Stimulated activated CD8-positive, alpha-beta memory T cell treated with anti-CD3 and anti-CD28 coated beads, Interleukin-7, amount 100 ng/mL, for 48 hours (primary cell): ENCODE data around the gene CHCHD3.
"Not testable (repeated sequence)": the region's sequence is repeated elsewhere in the genome, so short reads cannot be mapped to it uniquely, and the experiment has no call there.

Source experiments
- DNase-seq, 2 donors: peaks; one replicate each; pipeline ENCODE4 v3.0.0-alpha.2; 2020; ENCODE audit warnings: low read depth in 1 of 2; ENCODE audit errors: extremely low read depth in 1 of 2

Gene CHCHD3

GRCh38 chr7:132965951-132966350, 115.9 kb downstream of the CHCHD3 start:
- DNase-seq, result no peak

DNA sequence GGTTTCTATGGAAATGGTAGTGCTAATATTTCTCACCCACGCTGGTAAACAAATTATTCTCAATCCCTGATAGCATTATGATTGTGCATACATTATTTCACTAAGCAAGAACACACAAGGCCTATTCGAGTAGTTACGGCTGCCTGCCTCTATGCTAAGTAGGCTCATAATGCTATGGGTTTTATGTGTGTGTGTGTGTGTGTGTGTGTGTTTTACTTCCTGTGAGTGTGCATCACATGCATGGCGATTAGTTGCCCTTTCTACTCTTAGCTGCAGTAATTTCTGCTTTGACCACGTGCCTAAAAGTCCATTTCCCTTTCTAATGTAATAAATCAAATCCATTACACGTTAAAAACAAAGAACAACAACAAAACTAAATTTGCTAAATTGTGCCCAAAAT, 117.0 kb downstream of the CHCHD3 start:
- no peak for DNase-seq

DNA sequence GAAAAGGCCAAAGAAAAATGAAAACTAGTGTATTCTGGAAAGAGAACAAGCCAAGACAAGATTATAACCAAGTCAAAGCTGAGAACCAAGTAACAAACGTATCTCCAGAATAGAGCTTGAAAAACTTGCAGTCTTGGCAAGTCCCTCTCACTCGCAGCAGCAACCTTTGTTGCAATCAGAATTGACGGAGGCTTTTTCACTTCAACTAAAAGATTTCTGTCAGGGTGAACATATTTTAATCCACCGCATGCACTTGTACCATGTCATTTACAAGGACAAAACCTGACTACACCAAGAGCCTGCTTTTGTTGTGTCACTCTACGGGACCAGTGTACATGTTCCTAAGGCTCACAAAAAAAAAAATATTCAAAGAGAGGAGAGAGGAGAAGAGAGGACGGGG, 122.0 kb downstream of the CHCHD3 start:
- no peak for DNase-seq

DNA sequence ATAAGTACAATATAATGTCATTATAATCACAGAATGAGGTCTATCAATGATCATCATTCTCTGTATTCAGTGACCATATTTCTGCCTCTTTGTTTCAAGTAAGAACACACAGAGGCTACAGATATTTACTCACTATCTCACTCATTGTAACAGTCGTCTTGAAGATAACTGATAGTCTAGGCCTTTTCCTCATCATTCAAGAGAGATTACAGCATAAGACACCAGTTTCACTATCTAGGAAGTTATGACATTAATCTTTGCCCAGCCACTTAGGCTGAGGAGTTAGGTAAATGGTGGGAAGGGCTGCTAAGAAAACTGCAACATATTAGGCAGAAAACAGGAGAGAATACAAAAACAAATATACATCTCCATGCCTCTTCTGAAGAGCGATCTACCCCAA, 125.3 kb downstream of the CHCHD3 start:
- no peak for DNase-seq

GRCh38 chr7:132953468-132953867, 128.4 kb downstream of the CHCHD3 start:
- no peak for DNase-seq

DNA sequence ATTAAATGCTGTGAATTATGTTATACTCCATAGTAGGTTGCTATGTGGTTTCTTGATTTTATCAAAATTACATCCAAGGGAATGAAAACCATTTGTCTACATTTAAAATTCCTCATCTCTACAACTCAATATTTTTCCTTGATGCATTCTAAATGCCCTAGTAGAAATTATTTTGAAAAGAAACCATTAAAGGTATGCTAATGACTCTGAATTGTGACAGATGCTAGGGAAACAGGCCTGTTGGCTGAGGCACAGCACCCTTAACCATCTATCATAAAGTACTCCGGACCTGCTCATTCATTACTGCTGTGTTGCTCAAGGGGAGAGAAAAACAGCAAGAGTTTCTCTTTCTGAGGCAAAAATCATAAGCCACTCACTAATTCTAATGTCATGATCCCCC, 131.2 kb downstream of the CHCHD3 start:
- DNase-seq, result no peak

GRCh38 chr7:132947011-132947410, 134.9 kb downstream of the CHCHD3 start:
- no peak for DNase-seq

- no peak for DNase-seq
Observed at GRCh38 chr7:132944774-132945173, 137.1 kb downstream of the CHCHD3 start.

GRCh38 chr7:132943645-132944044, 138.2 kb downstream of the CHCHD3 start:
- no peak for DNase-seq

- DNase-seq, result no peak
Observed at GRCh38 chr7:132942701-132943100, 139.2 kb downstream of the CHCHD3 start.

GRCh38 chr7:132941905-132942304, 140.0 kb downstream of the CHCHD3 start:
- DNase-seq, result no peak

DNA sequence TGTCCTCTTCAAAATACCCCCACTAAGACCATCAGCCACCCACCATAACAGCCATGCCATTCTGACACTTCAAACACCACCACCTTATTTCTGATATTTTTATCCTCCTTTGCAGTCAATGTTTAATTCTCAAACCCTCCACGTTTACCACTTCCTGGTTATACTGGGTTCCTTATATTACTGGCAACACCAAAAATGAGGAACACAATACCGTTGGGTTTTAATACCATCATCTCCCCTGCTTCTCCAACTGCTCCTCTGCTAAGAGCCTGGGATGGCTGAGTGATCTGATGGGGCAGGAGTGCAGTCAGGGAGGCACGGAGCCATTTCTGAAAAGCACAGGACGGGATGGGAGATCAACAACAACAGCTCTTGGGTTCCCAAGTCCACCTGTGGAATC, 140.5 kb downstream of the CHCHD3 start:
- no peak for DNase-seq

- DNase-seq, result no peak
Observed at GRCh38 chr7:132940084-132940483, 141.8 kb downstream of the CHCHD3 start.

- no peak for DNase-seq
Observed at GRCh38 chr7:132939495-132939894, 142.4 kb downstream of the CHCHD3 start.

DNA sequence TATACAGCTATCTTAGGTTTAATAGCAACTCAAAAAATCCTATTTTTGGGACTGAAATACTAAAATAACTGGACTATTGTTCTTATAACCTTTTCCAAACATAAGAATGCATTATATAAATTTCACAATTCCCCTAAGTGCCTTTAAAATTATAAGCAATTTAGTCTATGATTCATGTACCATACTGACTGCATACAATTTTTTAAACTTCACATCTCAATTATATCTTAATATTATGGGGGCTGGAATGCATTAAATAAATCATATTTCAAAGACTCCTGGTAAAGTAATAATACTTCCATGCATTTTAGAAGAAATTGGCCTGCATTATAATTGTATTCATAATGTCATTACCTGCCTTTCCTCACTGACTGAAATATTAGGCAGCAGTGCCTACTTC, 144.6 kb downstream of the CHCHD3 start:
- no peak for DNase-seq

DNA sequence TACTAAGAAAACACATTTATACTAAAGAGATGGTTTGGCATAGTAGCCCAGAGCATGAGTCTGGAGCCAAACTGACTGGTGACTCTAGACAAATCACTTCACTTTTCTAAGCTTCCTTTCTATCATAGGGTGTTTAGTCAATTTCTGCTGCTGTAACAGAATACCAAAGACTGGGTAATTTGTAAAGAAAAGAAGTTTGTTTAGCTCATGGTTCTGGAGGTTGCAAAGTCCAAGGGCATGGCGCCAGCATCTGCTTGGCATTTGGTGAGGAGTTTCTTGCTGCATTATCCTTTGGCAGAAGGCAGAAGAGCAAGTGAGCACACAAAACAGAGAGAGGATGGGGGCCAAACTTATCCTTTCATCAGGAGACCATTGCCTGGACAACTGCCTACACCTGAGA, 146.3 kb downstream of the CHCHD3 start:
- DNase-seq, result no peak

DNA sequence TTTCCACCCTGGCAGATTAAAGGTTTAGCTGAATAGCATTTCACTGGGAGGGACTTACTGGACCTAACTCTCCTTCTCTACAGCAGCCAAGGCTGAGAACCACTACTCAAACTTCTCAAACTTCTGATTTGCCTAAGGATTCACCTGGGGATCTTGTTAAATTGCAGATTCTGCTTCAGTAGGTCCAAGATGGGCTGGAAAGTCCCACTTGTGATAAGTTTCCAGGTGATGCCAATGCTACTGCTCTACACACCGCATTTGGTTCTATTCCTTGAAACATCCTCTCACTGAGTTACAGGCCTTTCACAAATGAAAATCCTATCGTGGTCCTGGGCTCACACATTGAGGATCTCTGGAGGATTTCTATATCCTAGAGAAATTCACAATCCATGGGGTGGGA, 147.9 kb downstream of the CHCHD3 start:
- DNase-seq, result no peak

DNA sequence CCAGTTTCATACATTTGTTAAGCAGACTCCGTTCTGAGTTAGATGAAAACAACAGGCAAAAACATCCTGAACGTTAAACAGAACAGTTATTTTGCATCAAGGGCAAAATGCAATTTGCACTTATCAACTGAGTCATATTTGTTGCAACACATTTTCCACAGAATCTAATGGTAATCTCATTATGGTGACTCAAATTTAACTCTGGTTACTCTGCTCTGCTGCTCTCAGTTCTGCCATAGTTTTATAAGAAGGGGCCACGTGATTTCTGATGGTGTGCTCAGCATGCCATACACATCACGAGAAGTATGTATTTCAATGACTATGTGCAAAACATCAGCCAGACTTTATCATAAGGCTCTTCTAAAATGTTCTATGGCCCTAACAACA, 148.8 kb downstream of the CHCHD3 start:
- no peak for DNase-seq

- no peak for DNase-seq
Observed at GRCh38 chr7:132932296-132933071, 149.4 kb downstream of the CHCHD3 start.

DNA sequence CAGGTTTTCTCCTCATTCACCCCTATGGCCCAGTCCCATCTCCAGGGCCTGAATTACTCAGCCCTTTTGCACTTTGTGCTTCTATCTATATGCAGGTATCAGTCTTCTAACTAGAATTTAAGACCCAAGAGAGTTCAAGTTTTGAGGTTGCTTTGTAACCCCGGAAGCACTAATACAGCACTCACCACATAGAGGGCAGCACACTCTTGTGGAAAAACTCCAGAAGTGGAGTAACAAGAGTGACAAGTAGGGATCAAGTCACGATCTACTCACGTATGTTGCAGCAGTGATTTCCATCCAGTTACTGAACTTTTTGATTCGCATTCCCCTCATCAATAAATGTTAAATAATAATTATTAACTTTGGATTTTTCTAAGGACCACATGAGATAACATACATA, 151.0 kb downstream of the CHCHD3 start:
- no peak for DNase-seq

DNA sequence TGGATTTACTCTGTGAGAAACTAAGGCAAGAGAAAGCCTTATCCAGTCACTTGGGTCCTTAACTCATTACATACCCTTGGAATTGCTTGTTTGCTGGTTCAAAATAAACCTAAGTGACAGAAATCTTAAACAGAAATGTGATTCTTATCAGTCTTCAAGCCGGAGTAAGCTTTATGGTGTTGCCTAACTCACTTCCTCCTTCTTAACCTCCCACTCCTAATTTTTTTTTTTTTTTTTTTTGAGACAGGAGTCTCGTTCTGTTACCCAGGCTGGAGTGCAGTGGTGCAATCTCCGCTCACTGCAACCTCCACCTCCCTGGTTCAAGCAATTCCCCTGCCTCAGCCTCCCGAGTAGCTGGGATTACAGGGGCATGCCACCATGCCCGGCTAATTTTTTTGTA, 151.9 kb downstream of the CHCHD3 start:
- DNase-seq, result not testable (repeated sequence)

- no peak for DNase-seq
Observed at GRCh38 chr7:132919771-132920170, 162.1 kb downstream of the CHCHD3 start.

GRCh38 chr7:132915647-132916046, 166.2 kb downstream of the CHCHD3 start:
- no peak for DNase-seq
